ENCODE measurements around the gene ISG20L2.

ISG20L2 gene

GRCh38 chr1:156706657-156707416 lies 21.7 kb downstream of the ISG20L2 start:
- peak; percentile 49 for DNase-seq (ENCODE audit: low spot score)

GRCh38 chr1:156705918-156706656 lies 22.5 kb downstream of the ISG20L2 start:
- peak; percentile 82 for DNase-seq (ENCODE audit: low spot score)

GRCh38 chr1:156705321-156705917 lies 23.1 kb downstream of the ISG20L2 start, which contains the start of gene CRABP2:
Gene CRABP2, minus strand, starts transcription at chr1:156705583. Its CDS starts 137 bp downstream, at chr1:156705446.
- DNase-seq (ENCODE audit: low spot score) = no peak

GRCh38 chr1:156704930-156705320 lies 23.6 kb downstream of the ISG20L2 start:
- DNase-seq (ENCODE audit: low spot score) = peak; percentile 78

GRCh38 chr1:156704166-156704711 lies 24.3 kb downstream of the ISG20L2 start:
- DNase-seq (ENCODE audit: low spot score) = no peak

GRCh38 chr1:156703741-156704140 lies 24.8 kb downstream of the ISG20L2 start:
- DNase-seq (ENCODE audit: low spot score) = no peak

GRCh38 chr1:156703336-156703735 lies 25.2 kb downstream of the ISG20L2 start:
- no peak for DNase-seq (ENCODE audit: low spot score)

- no peak for DNase-seq (ENCODE audit: low spot score)
Observed at GRCh38 chr1:156700736-156701531, 27.6 kb downstream of the ISG20L2 start.

- no peak for DNase-seq (ENCODE audit: low spot score)
Observed at GRCh38 chr1:156698995-156699394, 29.6 kb downstream of the ISG20L2 start.

GRCh38 chr1:156697481-156697880 lies 31.1 kb downstream of the ISG20L2 start:
- DNase-seq (ENCODE audit: low spot score) = no peak

GRCh38 chr1:156696755-156697154 lies 31.8 kb downstream of the ISG20L2 start:
- no peak for DNase-seq (ENCODE audit: low spot score)

GRCh38 chr1:156694690-156694962 lies 33.9 kb downstream of the ISG20L2 start:
- DNase-seq (ENCODE audit: low spot score) = no peak

GRCh38 chr1:156693848-156694689 lies 34.5 kb downstream of the ISG20L2 start:
- no peak for DNase-seq (ENCODE audit: low spot score)

GRCh38 chr1:156692925-156693847 lies 35.4 kb downstream of the ISG20L2 start:
- no peak for DNase-seq (ENCODE audit: low spot score)

- DNase-seq (ENCODE audit: low spot score) = no peak
Observed at GRCh38 chr1:156692441-156692924, 36.1 kb downstream of the ISG20L2 start.

GRCh38 chr1:156691665-156692440 lies 36.7 kb downstream of the ISG20L2 start:
- no peak for DNase-seq (ENCODE audit: low spot score)

GRCh38 chr1:156691191-156691590 lies 37.4 kb downstream of the ISG20L2 start:
- DNase-seq (ENCODE audit: low spot score) = no peak

- no peak for DNase-seq (ENCODE audit: low spot score)
Observed at GRCh38 chr1:156690675-156691036, 37.9 kb downstream of the ISG20L2 start.
